Thyroid gland (tissue), 4 donors: ENCODE results near the gene FIBCD1.

Experiments used
- CTCF ChIP-seq, 6 experiments: fragments of 200-600 bp in 3 of 6; fragments of 450-650 bp in 3 of 6; sonication (generic) in 3 of 6; IDR thresholded peaks; one replicate each; pipeline ENCODE4 v1.5.1; 2016 to 2019; ENCODE audit warnings: antibody characterized with exemption in 6 of 6, mild to moderate bottlenecking in 2 of 6, inconsistent platforms in 1 of 6, moderate library complexity in 1 of 6
- POLR2A ChIP-seq, 2 donors: fragments of 450-650 bp; IDR thresholded peaks; one replicate each; pipeline ENCODE4 v1.6.1; 2017; ENCODE audit warnings: antibody characterized with exemption in 2 of 2, mild to moderate bottlenecking in 2 of 2, moderate library complexity in 1 of 2

DNA sequence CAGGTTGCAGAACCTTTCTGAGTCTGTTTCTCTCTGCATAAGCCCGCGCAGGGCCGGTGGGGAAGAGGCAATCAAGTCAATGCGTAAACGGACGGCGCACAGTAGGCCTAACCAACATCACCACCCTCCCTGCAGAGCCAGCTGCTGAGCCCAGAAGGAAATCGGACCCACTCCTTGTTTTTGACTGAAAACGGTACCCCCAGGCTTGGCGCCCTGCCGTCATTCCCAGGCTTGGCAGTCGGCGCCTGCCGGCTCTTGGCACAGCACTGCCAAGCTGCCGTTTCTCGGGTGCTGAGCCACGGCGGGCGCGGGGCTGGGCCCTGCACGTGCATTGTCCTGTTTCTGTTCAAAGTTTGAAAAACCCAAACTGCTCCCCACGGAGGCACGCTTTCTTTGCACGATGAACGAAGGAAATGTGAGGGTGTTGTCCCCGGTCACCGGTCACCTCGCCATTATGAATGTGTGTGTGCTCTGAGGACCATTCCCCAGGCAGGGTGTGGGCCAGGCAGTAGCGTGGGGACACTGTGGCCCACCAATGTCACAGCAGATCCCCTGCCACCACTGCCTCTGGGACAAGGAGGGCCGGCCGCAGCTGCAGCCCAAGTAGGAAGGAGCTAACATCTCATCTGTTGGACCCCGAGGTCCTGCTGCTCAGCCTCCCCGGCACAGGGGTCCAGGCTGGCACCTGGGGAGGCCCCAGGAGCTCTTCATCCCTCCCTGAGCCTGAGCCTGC is 20.1 kb downstream of the FIBCD1 start:
- TF ChIP-seq CTCF (IDR thresholded peaks at IDR 0.05) (no peak), POLR2A (IDR thresholded peaks at IDR 0.05) (no peak)
